ENCODE measurements around the gene GALNTL6. TPM values are rescaled to one million over a fixed set of nuclear protein-coding genes. Genes with fewer than 3 reads are reported as not detected.
"Not testable (repeated sequence)": the region's sequence is repeated elsewhere in the genome, so short reads cannot be mapped to it uniquely, and the experiment has no call there.

GALNTL6 gene
- total RNA-seq, 1 donor from 2014 or later = not detected

DNA sequence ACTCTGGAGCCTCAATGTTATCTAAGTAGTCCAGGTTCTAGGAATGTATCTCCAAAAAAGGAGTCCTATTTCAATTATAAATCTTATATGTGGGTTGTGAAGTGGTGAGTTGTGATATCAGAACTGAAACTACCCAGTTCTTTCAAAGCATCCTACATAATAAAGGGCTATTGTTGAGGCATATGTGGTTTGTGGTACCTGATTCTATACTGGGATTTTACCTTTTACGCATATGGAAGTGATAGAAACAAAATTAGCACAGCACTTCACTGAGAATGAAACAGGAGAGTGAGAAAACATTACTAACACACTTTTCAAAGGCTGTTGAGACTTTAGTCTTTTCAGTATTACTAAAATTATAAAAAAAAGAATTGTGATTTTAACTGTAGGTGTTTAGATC is 937.7 kb downstream of the GALNTL6 start:
- no peak for DNase-seq (ENCODE audit: low read depth)

DNA sequence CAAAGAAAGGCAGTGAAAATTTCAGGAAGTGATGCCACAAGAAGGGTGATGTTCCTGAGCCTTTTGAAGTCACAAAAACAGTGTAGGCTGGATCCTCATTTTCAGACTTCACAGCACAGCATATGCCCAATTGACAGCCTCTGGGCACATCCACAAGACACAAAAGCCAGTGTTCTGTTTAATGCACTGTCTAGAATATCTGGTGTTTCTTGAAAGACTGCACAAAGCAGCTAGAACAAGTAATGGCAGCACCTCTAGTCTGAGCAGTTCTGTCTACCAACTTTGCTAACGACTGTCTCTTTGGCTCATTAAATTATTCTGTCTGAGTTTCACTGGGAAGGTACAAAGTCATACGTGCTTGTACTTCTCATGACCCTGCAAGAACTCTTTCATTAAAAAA is 938.3 kb downstream of the GALNTL6 start:
- DNase-seq (ENCODE audit: low read depth) = no peak

DNA sequence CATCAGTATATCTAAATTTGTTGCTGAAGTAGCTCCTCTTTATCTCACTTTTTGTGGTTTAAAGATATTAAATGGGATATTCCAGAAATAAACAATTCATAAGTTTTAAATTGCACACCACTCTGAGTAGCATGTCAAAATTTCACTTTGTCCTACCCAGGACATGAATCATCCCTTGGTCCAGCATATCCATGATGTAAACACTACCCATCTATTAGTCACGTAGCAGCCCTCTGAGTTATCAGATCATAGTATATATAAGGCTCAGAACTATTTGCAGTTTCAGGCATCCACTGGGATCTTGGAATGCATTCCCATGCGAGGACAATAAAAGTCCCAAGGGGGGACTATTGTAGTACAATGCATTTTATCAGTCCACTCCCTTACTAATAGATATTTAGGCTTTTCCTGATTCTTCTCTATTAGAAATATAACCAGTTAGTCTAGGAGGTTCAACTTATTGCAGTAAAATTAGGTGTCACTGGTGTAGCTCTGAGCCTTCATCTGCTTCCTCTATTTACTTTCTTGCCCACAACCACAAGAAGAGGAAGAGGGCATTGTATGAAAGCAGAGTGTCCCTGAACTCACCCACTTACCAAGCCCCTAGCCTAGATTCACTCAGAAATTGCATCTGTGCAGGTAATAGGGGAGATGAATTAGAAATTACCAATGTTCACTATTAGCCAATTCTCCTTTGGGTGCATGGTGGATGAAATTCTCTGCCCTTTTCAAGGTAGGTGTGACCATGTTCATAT is 945.6 kb downstream of the GALNTL6 start:
- peak; percentile 13 for DNase-seq (ENCODE audit: low read depth)

DNA sequence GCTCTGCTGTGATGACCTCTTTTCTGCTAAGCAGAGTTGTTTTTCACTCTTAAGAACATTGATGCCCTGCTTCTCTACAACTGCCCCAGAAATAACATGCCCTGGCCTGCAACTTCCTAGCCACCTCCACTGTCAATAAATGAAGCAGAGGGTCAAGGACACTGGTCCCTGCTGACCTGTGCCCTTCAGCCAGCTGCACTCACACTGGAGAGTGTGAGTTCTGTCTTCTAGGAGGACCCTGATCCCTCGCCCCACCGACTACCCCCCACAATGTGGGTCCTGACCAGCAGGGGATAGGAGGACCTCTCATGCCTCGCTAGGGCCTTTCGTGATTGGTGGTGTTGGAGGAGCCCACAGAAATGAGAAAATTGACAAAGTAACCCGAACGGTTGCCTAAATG is 947.3 kb downstream of the GALNTL6 start:
- no peak for DNase-seq (ENCODE audit: low read depth)

GRCh38 chr4:172762895-172763294 is 949.7 kb downstream of the GALNTL6 start:
- no peak for DNase-seq (ENCODE audit: low read depth)

GRCh38 chr4:172770787-172771186 is 957.6 kb downstream of the GALNTL6 start:
- DNase-seq (ENCODE audit: low read depth) = no peak

DNA sequence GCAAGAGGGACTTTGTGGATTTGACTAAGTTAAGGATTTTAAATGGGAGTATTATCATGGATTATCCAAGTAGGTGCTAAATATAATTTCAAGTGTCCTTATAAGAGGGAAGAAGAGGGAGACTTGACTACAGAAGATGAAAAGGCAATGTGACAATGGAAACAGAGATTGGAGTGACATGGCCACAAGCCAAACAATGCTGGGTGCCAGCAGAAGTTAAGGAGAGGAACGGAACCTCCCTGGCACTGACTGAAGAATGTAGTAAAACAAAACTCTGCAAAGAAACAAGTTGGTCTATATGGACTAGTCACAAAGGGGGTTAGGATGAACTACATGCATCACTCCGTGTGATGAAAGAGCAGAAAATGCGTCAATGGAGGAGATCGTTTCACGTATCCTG is 959.6 kb downstream of the GALNTL6 start:
- DNase-seq (ENCODE audit: low read depth) = no peak

GRCh38 chr4:172776203-172776861 is 963.1 kb downstream of the GALNTL6 start:
- DNase-seq (ENCODE audit: low read depth) = no peak

GRCh38 chr4:172777729-172778431 is 964.7 kb downstream of the GALNTL6 start:
- no peak for DNase-seq (ENCODE audit: low read depth)

GRCh38 chr4:172778583-172778982 is 965.4 kb downstream of the GALNTL6 start:
- no peak for DNase-seq (ENCODE audit: low read depth)

GRCh38 chr4:172780566-172781081 is 967.4 kb downstream of the GALNTL6 start:
- DNase-seq (ENCODE audit: low read depth) = no peak

DNA sequence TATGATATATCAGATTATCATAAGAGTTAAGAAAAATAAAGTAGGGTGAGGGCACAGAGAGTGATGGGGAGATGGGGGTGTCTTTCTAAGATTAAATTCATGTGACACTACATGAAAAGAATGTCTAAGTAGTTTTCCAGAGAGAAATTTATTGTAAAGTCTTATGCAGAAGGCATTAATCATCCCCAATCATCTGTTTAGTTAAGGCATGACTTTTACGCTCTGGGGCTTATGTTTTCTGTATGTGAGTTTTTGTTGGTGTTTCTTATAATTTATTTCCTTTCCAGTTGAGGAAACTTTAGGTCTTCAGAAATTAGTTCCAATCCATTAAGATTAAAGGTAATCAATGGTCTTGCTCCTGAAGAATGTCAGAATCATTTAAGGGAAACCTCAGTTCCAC is 972.4 kb downstream of the GALNTL6 start:
- no peak for DNase-seq (ENCODE audit: low read depth)

GRCh38 chr4:172786039-172786792 is 973.0 kb downstream of the GALNTL6 start:
- DNase-seq (ENCODE audit: low read depth) = no peak

DNA sequence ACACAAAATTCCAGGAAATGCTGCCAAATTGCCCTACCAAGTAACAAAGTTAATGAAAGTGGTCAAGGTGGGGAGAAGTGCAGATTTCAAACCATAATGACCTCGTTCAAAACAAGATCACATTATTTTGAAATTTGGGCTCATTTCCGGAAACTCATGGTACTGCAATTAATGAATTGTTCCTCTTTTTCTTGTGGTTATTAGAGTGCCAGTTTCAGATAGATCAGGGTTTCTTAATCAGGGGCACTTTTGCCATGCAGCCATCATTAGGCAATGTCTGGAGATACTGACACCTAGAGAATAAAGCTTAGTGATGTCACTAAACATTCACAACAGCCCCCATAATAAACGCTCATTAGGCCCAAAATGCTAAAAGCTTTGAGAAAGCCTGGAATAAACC is 973.9 kb downstream of the GALNTL6 start:
- no peak for DNase-seq (ENCODE audit: low read depth)

- no peak for DNase-seq (ENCODE audit: low read depth)
These were observed 978.6 kb downstream of the GALNTL6 start for GRCh38 chr4:172791841-172792240.

DNA sequence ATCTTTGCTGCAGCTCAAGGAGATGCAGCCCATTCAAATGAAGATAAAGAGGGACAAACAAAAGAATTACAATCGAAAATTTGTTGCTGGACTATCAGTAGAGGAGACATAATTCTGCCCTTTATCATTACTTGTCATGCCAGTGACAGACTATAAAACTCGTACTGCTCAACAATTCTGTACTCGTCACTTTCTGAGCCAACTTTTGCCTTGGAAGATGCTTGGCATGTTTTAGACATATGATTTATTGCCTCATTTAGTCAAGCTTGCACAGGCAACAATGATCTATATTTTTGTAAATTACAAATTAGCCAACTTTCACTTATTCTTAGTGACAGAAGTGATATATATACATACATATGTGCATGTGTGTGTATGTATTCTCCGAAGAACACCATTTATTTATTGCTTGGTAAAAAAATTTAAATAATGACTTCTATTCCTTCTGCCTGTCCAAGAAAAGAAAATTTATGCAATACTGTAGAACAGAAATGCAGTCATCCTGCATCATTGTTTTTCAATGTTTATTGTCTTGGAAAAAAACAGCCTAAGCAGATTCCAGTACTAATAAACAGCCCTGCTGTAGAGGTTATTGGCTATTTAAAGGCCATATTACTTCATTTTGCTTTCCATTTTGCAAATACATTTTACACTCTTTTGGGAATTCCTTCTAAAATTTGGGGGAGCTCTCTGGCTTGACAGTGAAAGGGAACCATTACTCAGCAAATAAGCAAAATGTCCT is 980.5 kb downstream of the GALNTL6 start:
- DNase-seq (ENCODE audit: low read depth) = no peak

GRCh38 chr4:172794307-172794703 is 981.1 kb downstream of the GALNTL6 start:
- DNase-seq (ENCODE audit: low read depth) = no peak

- not testable (repeated sequence) for DNase-seq (ENCODE audit: low read depth)
These were observed 984.1 kb downstream of the GALNTL6 start for GRCh38 chr4:172797281-172797680.

DNA sequence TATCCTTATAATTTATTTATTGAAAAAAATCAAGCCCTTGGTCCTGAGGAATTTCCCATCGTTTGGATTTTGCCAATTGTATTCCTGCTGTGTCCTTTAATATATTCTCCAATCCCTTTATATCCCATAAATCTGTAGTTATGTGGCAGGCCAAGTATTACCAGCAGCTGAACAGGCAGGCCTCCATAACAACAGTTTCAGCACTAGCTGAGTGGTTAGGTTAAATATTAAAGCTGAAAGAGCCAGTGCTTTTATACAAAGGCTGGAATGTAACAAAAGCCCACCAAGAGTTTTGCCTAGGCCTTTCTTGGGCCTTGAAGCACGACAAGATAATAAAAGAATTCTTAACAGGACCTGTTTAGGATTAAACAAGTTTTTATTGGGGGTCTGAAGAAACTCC is 988.8 kb downstream of the GALNTL6 start:
- peak; percentile 53 for DNase-seq (ENCODE audit: low read depth)

- no peak for DNase-seq (ENCODE audit: low read depth)
These were observed 993.6 kb downstream of the GALNTL6 start for GRCh38 chr4:172806841-172807240.

GRCh38 chr4:172808196-172808595 is 995.0 kb downstream of the GALNTL6 start:
- DNase-seq (ENCODE audit: low read depth) = no peak

All from renal cortical epithelial cell (primary cell).